Measurements from ENCODE around the gene MAP3K8. TPM values are rescaled to one million over a fixed set of nuclear protein-coding genes. Genes with fewer than 3 reads are reported as not detected.

The MAP3K8 gene
- total RNA-seq, 1 experiment from 2014 or later, result 4.8 TPM

DNA sequence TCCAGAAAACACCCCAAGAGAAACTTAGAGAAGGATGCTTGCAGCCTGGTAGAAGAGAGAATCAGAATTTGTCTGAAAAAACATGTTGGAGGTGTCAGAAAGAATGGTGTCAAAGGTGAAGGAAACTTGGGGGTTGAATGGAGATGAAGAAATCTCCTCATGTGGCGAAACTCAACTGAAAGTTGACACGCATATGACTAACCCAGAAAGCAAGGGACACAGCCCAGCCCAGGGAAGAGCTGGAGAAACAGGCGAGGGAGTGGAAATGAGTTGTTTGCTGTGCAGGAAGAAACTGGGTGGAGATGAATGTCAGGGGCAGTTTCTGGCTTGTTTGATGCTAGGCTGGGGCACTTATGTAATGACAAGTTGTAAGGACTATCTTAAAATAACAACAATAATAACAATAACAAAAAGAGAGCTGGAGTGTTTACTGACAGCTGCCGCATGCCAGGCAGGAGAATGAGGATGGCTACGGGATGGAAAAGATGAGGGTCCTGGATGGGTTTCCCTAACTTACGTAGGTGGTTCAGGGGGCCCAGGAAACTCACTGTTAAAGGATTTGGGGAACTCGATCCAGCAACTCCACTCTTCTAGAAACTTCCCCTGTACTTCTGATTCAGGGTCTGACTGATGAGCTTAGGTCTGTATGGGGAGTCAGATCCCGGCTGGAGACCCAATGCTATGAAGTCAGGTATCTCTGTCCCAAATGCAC lies 57.4 kb downstream of the MAP3K8 start:
- in situ Hi-C loops (cut with HindIII; ENCODE audit: low pct_unique_long_range_greater_than_20kb, low sequenced_read_pairs), result no loop called here
- Histone ChIP-seq H3K27ac (ENCODE audit: low read length) (no peak overlapping the region), H3K9me3 (ENCODE audit: control insufficient read depth, insufficient read depth, low read depth, low read length) (no peaks in the 10 kb centered on the region), H3K27me3 (ENCODE audit: control insufficient read depth, insufficient read depth, low read length) (no peaks in the 10 kb centered on the region), H3K4me1 (ENCODE audit: control insufficient read depth, insufficient read depth, low read length) (no peaks in the 10 kb centered on the region), H3K36me3 (ENCODE audit: control insufficient read depth, insufficient read depth, low read length) (no peaks in the 10 kb centered on the region), H3K4me3 (ENCODE audit: low read depth in 2 of 2, low read length in 2 of 2) (no peak overlapping the region)
- ChIA-PET POLR2A (interaction anchor here (0.6 kb wide), 1 partner anchor 62 kb away, joined by 6 read pairs; no protein-coding TSS in a partner anchor), CTCF (no interaction called here)
- no peak for DNase-seq (ENCODE audit: low read depth, low spot score)
- intact Hi-C loops (cut with micrococcal nuclease; ENCODE audit: unreplicated experiment), result no loop called here
- BruUV-seq (replicated peaks), result no TSS peak
- no peak for TF ChIP-seq SIN3A (IDR thresholded peaks at IDR 0.05; ENCODE audit: borderline replicate concordance, insufficient read depth, low read depth, low read length)
- TF ChIP-seq TCF7L2 (IDR thresholded peaks at IDR 0.05; ENCODE audit: low read depth, low read length), result no peak
- no peak for TF ChIP-seq POLR2AphosphoS5 (IDR thresholded peaks at IDR 0.05; ENCODE audit: low read depth, low read length)
- TF ChIP-seq, protein P1, sequence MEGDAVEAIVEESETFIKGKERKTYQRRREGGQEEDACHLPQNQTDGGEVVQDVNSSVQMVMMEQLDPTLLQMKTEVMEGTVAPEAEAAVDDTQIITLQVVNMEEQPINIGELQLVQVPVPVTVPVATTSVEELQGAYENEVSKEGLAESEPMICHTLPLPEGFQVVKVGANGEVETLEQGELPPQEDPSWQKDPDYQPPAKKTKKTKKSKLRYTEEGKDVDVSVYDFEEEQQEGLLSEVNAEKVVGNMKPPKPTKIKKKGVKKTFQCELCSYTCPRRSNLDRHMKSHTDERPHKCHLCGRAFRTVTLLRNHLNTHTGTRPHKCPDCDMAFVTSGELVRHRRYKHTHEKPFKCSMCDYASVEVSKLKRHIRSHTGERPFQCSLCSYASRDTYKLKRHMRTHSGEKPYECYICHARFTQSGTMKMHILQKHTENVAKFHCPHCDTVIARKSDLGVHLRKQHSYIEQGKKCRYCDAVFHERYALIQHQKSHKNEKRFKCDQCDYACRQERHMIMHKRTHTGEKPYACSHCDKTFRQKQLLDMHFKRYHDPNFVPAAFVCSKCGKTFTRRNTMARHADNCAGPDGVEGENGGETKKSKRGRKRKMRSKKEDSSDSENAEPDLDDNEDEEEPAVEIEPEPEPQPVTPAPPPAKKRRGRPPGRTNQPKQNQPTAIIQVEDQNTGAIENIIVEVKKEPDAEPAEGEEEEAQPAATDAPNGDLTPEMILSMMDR (IDR thresholded peaks at IDR 0.05), result no peak
- TF ChIP-seq, protein P2, sequence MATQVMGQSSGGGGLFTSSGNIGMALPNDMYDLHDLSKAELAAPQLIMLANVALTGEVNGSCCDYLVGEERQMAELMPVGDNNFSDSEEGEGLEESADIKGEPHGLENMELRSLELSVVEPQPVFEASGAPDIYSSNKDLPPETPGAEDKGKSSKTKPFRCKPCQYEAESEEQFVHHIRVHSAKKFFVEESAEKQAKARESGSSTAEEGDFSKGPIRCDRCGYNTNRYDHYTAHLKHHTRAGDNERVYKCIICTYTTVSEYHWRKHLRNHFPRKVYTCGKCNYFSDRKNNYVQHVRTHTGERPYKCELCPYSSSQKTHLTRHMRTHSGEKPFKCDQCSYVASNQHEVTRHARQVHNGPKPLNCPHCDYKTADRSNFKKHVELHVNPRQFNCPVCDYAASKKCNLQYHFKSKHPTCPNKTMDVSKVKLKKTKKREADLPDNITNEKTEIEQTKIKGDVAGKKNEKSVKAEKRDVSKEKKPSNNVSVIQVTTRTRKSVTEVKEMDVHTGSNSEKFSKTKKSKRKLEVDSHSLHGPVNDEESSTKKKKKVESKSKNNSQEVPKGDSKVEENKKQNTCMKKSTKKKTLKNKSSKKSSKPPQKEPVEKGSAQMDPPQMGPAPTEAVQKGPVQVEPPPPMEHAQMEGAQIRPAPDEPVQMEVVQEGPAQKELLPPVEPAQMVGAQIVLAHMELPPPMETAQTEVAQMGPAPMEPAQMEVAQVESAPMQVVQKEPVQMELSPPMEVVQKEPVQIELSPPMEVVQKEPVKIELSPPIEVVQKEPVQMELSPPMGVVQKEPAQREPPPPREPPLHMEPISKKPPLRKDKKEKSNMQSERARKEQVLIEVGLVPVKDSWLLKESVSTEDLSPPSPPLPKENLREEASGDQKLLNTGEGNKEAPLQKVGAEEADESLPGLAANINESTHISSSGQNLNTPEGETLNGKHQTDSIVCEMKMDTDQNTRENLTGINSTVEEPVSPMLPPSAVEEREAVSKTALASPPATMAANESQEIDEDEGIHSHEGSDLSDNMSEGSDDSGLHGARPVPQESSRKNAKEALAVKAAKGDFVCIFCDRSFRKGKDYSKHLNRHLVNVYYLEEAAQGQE (IDR thresholded peaks at IDR 0.05; ENCODE audit: insufficient read depth in 1 of 2, low read depth in 2 of 2, low read length in 1 of 2), result no peak
- no peak for ATAC-seq

DNA sequence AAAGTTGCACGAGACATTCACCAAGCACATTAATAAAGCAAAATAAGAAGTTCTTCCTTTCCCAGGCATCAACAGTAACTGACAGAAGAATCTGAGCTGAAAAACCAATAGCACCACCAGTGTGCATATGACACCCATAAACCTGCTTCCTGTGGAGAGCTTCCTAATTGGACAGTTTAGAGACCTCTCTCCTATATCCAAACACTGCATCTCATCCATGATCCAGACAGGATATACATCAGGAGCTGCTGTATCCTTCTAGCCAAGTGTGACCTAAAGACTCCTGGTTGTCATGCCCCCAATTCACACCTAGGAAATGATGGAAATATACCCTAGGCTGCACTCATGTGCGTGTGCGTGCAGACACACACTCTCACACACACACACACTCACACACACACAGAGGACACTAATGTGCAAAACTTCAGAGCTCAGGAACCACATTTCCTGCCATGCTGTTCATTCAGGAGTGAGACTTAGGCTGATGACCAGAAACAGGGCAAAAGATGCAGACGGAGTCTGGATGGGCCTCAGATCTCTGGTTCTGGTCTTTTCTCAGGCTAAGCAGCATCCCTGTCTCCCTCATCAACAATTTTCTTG lies 58.0 kb downstream of the MAP3K8 start:
- ChIA-PET CTCF (no interaction called here), POLR2A (interaction anchor here (0.6 kb wide), 1 partner anchor 62 kb away, joined by 6 read pairs; no protein-coding TSS in a partner anchor)
- no peak for TF ChIP-seq SIN3A (IDR thresholded peaks at IDR 0.05; ENCODE audit: borderline replicate concordance, insufficient read depth, low read depth, low read length)
- TF ChIP-seq, protein P1 (IDR thresholded peaks at IDR 0.05), result no peak
- TF ChIP-seq, protein P2 (IDR thresholded peaks at IDR 0.05; ENCODE audit: insufficient read depth in 1 of 2, low read depth in 2 of 2, low read length in 1 of 2), result no peak
- Histone ChIP-seq H3K4me3 (ENCODE audit: low read depth in 2 of 2, low read length in 2 of 2) (no peak overlapping the region), H3K27me3 (ENCODE audit: control insufficient read depth, insufficient read depth, low read length) (no peaks in the 10 kb centered on the region), H3K4me1 (ENCODE audit: control insufficient read depth, insufficient read depth, low read length) (no peaks in the 10 kb centered on the region), H3K9me3 (ENCODE audit: control insufficient read depth, insufficient read depth, low read depth, low read length) (no peaks in the 10 kb centered on the region), H3K36me3 (ENCODE audit: control insufficient read depth, insufficient read depth, low read length) (no peaks in the 10 kb centered on the region), H3K27ac (ENCODE audit: low read length) (no peak overlapping the region)
- DNase-seq (ENCODE audit: low read depth, low spot score) (no peak), ATAC-seq (no peak)
- BruUV-seq (replicated peaks), result no TSS peak
- in situ Hi-C loops (cut with HindIII; ENCODE audit: low pct_unique_long_range_greater_than_20kb, low sequenced_read_pairs) (no loop called here), intact Hi-C loops (cut with micrococcal nuclease; ENCODE audit: unreplicated experiment) (no loop called here)

Data from Panc1 (cell line).